MCF 10A (cell line): ENCODE results near the gene METTL21A. TPM values are rescaled to one million over a fixed set of nuclear protein-coding genes. Genes with fewer than 3 reads are reported as not detected.

Experiments
- BruUV-seq: library from RNA; stranded (reverse); fragments of 400-500 nt; replicated peaks from 2 replicates; lab custom pipeline; 2021; lab: Mats Ljungman, UMichigan
- CTCF ChIA-PET: fragments of 300-600 bp; sonication (Branson Sonifier 250); formaldehyde crosslinking; extraction: SDS; loops from one replicate; lab custom pipeline; 2021; ENCODE audit warnings: antibody characterized with exemption, inconsistent platforms; lab: Yijun Ruan, JAX
- POLR2A ChIA-PET: fragments of 300-600, 350-650 bp; sonication (Branson Sonifier 250); formaldehyde crosslinking; extraction: SDS; loops from one replicate; lab custom pipeline; 2020; ENCODE audit warnings: antibody characterized with exemption, inconsistent platforms; lab: Yijun Ruan, JAX
- DNase-seq: peaks from one replicate; pipeline ENCODE4 v3.0.0-alpha.2; 2018; ENCODE audit not compliant: unreplicated experiment
- H3K27ac Mint-ChIP-seq: one replicate; pipeline ENCODE4 v1.8.0; 2022; ENCODE audit warnings: mild to moderate bottlenecking, low read depth, mixed read lengths; ENCODE audit not compliant: unreplicated experiment
- H3K27me3 Mint-ChIP-seq: one replicate; pipeline ENCODE4 v1.8.0; 2022; ENCODE audit warnings: mixed read lengths; ENCODE audit not compliant: insufficient read depth, unreplicated experiment
- H3K36me3 Mint-ChIP-seq: one replicate; pipeline ENCODE4 v1.8.0; 2022; ENCODE audit warnings: mild to moderate bottlenecking, moderate library complexity, mixed read lengths; ENCODE audit not compliant: insufficient read depth, unreplicated experiment
- H3K4me1 Mint-ChIP-seq: one replicate; pipeline ENCODE4 v1.8.0; 2022; ENCODE audit warnings: mixed read lengths; ENCODE audit not compliant: insufficient read depth, unreplicated experiment
- H3K4me3 Mint-ChIP-seq: one replicate; pipeline ENCODE4 v1.8.0; 2022; ENCODE audit warnings: mild to moderate bottlenecking, moderate library complexity, mixed read lengths; ENCODE audit not compliant: unreplicated experiment
- H3K9me3 Mint-ChIP-seq: one replicate; pipeline ENCODE4 v1.8.0; 2022; ENCODE audit warnings: mixed read lengths; ENCODE audit not compliant: unreplicated experiment
- CTCF ChIP-seq: fragments of 200-600 bp; IDR thresholded peaks from one replicate; pipeline ENCODE4 v1.8.0; 2022; ENCODE audit warnings: antibody characterized with exemption, mild to moderate bottlenecking; ENCODE audit not compliant: unreplicated experiment
- intact Hi-C: fragments of 100-400 bp; cut with micrococcal nuclease; formaldehyde crosslinking; loops from 2 replicates; pipeline ENCODE4 v1.14.1; 2022
- total RNA-seq: library from RNA; stranded (reverse); gene quantifications from 2 replicates; pipeline ENCODE4 v1.2.3, GENCODE V29; 2022

METTL21A gene
- total RNA-seq, 1 experiment from 2014 or later: 8.4 TPM

- Mint-ChIP-seq H3K36me3 (no peaks in the 10 kb centered on the region), H3K27ac (no peak overlapping the region), H3K9me3 (no peaks in the 10 kb centered on the region), H3K4me3 (no peak overlapping the region), H3K27me3 (no peaks in the 10 kb centered on the region), H3K4me1 (peaks cover 33% of the 10 kb centered on the region)
- CTCF ChIA-PET: interaction anchor here (0.5 to 0.9 kb wide), 4 partner anchors 13 to 638 kb away, joined by 3 to 4 read pairs (median 4); no protein-coding TSS in a partner anchor
- intact Hi-C loops: no loop called here
- DNase-seq: no peak
- POLR2A ChIA-PET: interaction anchor here (1.0 to 3.7 kb wide), 4 partner anchors 81 to 104 kb away, joined by 3 to 16 read pairs (median 5); partner anchors contain the start of gene CCNYL1
- BruUV-seq: no TSS peak
- no peak for TF ChIP-seq CTCF
Measured at GRCh38 chr2:207630491-207630890, 5.3 kb upstream of the METTL21A start.

DNA sequence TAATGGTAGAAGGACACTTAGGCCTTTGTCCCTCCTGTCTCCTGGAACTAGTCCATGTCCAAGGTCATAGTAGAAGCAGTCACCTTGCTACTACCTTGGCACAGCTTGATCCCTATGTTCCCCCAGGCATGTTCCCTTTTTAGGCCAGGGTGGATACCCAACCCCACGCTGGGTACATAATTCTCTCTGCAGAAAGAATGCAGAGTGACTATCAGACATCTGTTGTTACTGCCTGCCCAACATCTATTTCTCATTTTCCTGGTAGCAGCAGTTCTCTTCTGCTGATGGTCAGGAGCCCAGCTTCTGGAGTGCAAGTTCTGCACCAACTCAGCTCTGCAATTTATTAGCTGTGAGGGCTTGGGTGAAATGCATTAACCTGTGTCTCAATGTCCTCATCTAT is 4.4 kb upstream of the METTL21A start:
- intact Hi-C loops: loop anchor here (5.0 to 10.0 kb wide), 2 partner anchors 443 to 465 kb away; partner anchors contain the start of gene KLF7
- POLR2A ChIA-PET: interaction anchor here (0.6 to 3.7 kb wide), 6 partner anchors 82 to 105 kb away, joined by 3 to 16 read pairs (median 4); partner anchors contain the start of genes CCNYL1 and CREB1
- no peak for DNase-seq
- CTCF ChIA-PET: interaction anchor here (0.9 to 1.8 kb wide), 2 partner anchors 85 to 91 kb away, joined by 4 read pairs; no protein-coding TSS in a partner anchor
- no peak for TF ChIP-seq CTCF
- Mint-ChIP-seq H3K27ac (peak overlapping the region; percentile 42), H3K9me3 (no peaks in the 10 kb centered on the region), H3K4me3 (no peak overlapping the region), H3K36me3 (no peaks in the 10 kb centered on the region), H3K27me3 (no peaks in the 10 kb centered on the region), H3K4me1 (peaks cover 29% of the 10 kb centered on the region)
- BruUV-seq: no TSS peak

DNA sequence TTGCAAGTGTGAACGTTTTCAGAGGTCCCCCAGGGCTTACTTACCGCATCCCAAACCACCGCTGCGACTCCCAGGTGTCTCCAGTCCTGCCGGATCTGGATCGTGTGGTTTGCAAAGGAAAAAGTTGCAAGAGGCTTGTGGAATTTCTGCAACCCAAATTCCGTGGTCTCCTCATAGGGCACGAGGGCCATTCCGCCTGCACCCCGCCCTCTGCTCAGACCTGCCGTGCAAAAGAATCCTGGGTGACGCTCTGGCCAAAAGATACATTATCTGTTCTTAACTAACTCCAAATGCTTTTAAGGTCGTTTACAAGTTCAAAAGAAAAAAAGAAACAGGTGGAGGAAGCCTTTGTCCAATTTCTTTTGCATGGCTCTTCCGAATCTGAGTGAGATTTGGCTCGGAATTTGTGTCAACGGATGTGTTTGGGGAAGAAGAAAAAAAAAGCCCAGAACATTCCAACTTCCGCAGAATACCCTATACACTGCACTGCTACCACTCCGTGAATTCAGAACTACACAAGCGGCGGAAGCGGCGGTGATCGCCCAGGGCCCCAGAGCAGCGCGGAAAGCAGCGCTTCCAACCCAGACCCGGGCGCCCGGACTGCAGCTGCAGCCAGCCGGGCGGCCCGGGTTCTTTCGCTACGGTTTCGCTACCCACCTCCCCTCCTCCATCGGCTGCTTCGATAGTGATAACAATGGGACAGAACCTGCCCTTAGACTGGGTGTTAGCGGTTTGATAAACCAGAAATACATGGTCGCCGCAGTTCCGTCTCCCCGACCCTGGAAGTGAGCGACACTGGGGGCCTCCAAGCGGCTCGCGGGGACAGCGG is 795 bp downstream of the METTL21A start:
- no peak for TF ChIP-seq CTCF
- TSS peak; percentile 48 for BruUV-seq

More for the DNA sequence above, 795 bp downstream of the METTL21A start:
- intact Hi-C loops: loop anchor here (1.0 to 10.0 kb wide), 5 partner anchors 86 to 460 kb away; partner anchors contain the start of genes CCNYL1 and KLF7
- CTCF ChIA-PET: interaction anchor here (0.6 to 3.6 kb wide), 18 partner anchors 10 to 1259 kb away, joined by 3 to 47 read pairs (median 4); no protein-coding TSS in a partner anchor
- Mint-ChIP-seq H3K9me3 (no peaks in the 10 kb centered on the region), H3K36me3 (peaks cover 6% of the 10 kb centered on the region), H3K4me3 (peak overlapping the region; percentile 86), H3K27me3 (no peaks in the 10 kb centered on the region), H3K27ac (peak overlapping the region; percentile 74), H3K4me1 (peaks cover 17% of the 10 kb centered on the region)
- POLR2A ChIA-PET: interaction anchor here (0.5 to 3.8 kb wide), 25 partner anchors 9 to 388 kb away, joined by 3 to 50 read pairs (median 6); partner anchors contain the start of genes CCNYL1 and CREB1
- DNase-seq: peak; percentile 58
